RWPE1 (cell line): ENCODE measurements around the gene ZNF558.
A peak's percentile ranks its signal among the peaks of the same experiment; 100 is the strongest.

ENCODE experiments used
- CTCF ChIA-PET: fragments of 350-600 bp; sonication (Branson Sonifier 250); formaldehyde crosslinking; extraction: SDS; loops from one replicate; lab custom pipeline; 2021; lab: Yijun Ruan, JAX
- POLR2A ChIA-PET: fragments of 400-600 bp; formaldehyde crosslinking; extraction: SDS; loops from one replicate; lab custom pipeline; 2020; ENCODE audit warnings: antibody characterized with exemption; ENCODE audit not compliant: low non-redundant PET; lab: Yijun Ruan, JAX
- DNase-seq: peaks from one replicate; pipeline ENCODE4 v3.0.0; 2012; ENCODE audit warnings: low spot score
- H3K27ac ChIP-seq: fragments of 450-650 bp; 2 replicates; pipeline ENCODE4 v1.5.1; 2017
- TF ChIP-seq, protein P1 (sequence below): fragments of 450-650 bp; conservative IDR thresholded peaks from 2 replicates; pipeline ENCODE4 v1.5.1; 2017; ENCODE audit warnings: low read depth, mild to moderate bottlenecking

The ZNF558 gene

GRCh38 chr19:8832132-8833021, at the start of gene ZNF558, which contains the start of gene MBD3L1:
Gene ZNF558 (minus strand): TSS chr19:8832304. CDS start chr19:8822659, 9,645 bp downstream.
Gene MBD3L1 (plus strand): TSS chr19:8832377. CDS start chr19:8842679, 10,302 bp downstream.
- CTCF ChIA-PET = no interaction called here
- peak; percentile 96 for DNase-seq

GRCh38 chr19:8881512-8881911, 49.4 kb upstream of the ZNF558 start:
- ChIA-PET CTCF (no interaction called here), POLR2A (no interaction called here)
- DNase-seq = no peak

More at GRCh38 chr19:8832132-8833021, at the start of gene ZNF558, which contains the start of gene MBD3L1:
- POLR2A ChIA-PET = interaction anchor here (0.6 to 0.7 kb wide), 2 partner anchors 195 to 220 kb away, joined by 3 read pairs; no protein-coding TSS in a partner anchor
- TF ChIP-seq, protein P1, sequence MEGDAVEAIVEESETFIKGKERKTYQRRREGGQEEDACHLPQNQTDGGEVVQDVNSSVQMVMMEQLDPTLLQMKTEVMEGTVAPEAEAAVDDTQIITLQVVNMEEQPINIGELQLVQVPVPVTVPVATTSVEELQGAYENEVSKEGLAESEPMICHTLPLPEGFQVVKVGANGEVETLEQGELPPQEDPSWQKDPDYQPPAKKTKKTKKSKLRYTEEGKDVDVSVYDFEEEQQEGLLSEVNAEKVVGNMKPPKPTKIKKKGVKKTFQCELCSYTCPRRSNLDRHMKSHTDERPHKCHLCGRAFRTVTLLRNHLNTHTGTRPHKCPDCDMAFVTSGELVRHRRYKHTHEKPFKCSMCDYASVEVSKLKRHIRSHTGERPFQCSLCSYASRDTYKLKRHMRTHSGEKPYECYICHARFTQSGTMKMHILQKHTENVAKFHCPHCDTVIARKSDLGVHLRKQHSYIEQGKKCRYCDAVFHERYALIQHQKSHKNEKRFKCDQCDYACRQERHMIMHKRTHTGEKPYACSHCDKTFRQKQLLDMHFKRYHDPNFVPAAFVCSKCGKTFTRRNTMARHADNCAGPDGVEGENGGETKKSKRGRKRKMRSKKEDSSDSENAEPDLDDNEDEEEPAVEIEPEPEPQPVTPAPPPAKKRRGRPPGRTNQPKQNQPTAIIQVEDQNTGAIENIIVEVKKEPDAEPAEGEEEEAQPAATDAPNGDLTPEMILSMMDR = peak; percentile 47
- H3K27ac ChIP-seq = peak within 1 kb of the TSS; percentile 96

GRCh38 chr19:8880868-8881488, 48.9 kb upstream of the ZNF558 start:
- POLR2A ChIA-PET = no interaction called here

More at GRCh38 chr19:8881512-8881911, 49.4 kb upstream of the ZNF558 start:
- TF ChIP-seq, protein P1 = no peak
- no peak overlapping the region for H3K27ac ChIP-seq

GRCh38 chr19:8877854-8878705, 46.0 kb upstream of the ZNF558 start:
- no peak overlapping the region for H3K27ac ChIP-seq
- ChIA-PET POLR2A (no interaction called here), CTCF (no interaction called here)
- TF ChIP-seq, protein P1 = no peak
- no peak for DNase-seq

More at GRCh38 chr19:8880868-8881488, 48.9 kb upstream of the ZNF558 start:
- H3K27ac ChIP-seq = no peak overlapping the region
- no peak for DNase-seq
- CTCF ChIA-PET = no interaction called here
- TF ChIP-seq, protein P1 = no peak

- TF ChIP-seq, protein P1 = no peak
- DNase-seq = no peak
- ChIA-PET POLR2A (no interaction called here), CTCF (no interaction called here)
- H3K27ac ChIP-seq = no peak overlapping the region
Observed at GRCh38 chr19:8866344-8866743, 34.2 kb upstream of the ZNF558 start.
